HG03097 (cell line): ENCODE data around the gene NHLRC2.
"Not testable (repeated sequence)": the region's sequence is repeated elsewhere in the genome, so short reads cannot be mapped to it uniquely, and the experiment has no call there.

Experiments used
- ATAC-seq: cut with Tn5 transposase; IDR thresholded peaks from one replicate; pipeline ENCODE4 v1.9.1; 2021; ENCODE audit not compliant: unreplicated experiment, low FRiP score

NHLRC2 gene

GRCh38 chr10:113854013-113854760, at the start of gene NHLRC2, which contains the start of gene DCLRE1A:
Gene NHLRC2, plus strand, starts transcription at chr10:113854661. Its CDS starts 212 bp downstream, at chr10:113854873.
Gene DCLRE1A, minus strand, starts transcription at chr10:113854082. Its CDS starts 900 bp downstream, at chr10:113853182.
- peak; percentile 30 for ATAC-seq

- no peak for ATAC-seq
These were observed 48.0 kb upstream of the NHLRC2 start for GRCh38 chr10:113806503-113806902.

GRCh38 chr10:113808168-113808567, 46.3 kb upstream of the NHLRC2 start:
- no peak for ATAC-seq

- not testable (repeated sequence) for ATAC-seq
These were observed 39.8 kb upstream of the NHLRC2 start for GRCh38 chr10:113814700-113815099.

- ATAC-seq, result no peak
These were observed 34.5 kb upstream of the NHLRC2 start for GRCh38 chr10:113819989-113820388.

- ATAC-seq, result no peak
These were observed 34.0 kb upstream of the NHLRC2 start for GRCh38 chr10:113820507-113820906.

GRCh38 chr10:113821306-113821705, 33.2 kb upstream of the NHLRC2 start:
- ATAC-seq, result not testable (repeated sequence)

DNA sequence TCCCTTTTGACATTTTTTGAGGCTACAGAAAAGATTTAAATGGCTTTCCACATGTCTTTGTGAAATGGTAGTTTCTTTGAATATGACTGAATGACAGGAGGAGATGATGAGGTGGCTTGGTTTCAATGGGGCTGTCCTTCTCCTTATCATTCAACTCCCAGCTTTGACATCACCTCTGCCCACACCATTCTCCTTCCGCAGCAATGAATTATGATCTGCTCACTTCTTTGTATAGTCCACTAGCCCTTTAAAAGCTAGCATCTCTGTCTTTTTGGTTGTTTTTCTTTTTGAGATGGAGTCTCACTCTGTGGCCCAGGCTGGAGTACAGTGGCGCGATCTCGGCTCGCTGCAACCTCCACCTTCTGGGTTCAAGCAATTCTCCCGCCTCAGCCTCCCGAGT, 32.3 kb upstream of the NHLRC2 start:
- no peak for ATAC-seq

- ATAC-seq, result no peak
These were observed 31.1 kb upstream of the NHLRC2 start for GRCh38 chr10:113823389-113823788.

DNA sequence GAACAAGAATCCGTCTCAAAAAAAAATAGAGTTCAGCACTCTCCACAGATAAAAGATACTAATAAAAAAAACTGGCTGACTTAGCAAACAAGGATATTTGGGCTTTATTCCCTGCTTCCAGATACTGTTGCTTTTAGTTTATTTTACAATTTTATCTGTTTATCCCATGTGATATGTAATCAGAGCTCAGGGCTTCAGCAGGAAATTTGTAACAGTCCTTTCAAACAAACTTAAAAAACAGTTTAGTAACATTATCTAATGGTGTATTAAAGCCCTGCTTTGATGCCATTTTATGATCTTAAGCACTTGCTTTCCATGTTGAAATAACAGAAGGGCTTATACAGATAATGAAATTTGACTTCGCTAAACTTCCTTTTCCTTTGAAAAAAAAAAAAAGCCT, 28.7 kb upstream of the NHLRC2 start:
- ATAC-seq, result no peak

DNA sequence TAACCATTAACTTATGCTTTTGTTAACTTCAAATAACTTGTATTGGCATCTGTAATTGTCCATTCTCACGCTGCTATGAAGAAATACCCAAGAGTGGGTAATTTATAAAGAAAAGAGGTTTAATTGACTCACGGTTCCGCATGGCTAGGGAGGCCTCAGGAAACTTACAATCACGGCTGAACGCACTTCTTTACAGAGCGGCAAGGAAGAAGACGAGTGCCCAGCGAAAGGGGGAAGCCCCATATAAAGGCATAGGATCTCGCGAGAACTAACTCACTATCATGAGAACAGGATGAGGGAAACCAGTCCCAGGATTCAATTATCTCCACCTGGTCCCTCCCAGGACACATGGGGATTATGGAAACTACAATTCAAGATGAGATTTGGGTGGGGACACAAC, 25.9 kb upstream of the NHLRC2 start:
- ATAC-seq, result not testable (repeated sequence)

GRCh38 chr10:113842171-113842570, 12.3 kb upstream of the NHLRC2 start:
- ATAC-seq, result no peak

GRCh38 chr10:113843972-113844485, 10.4 kb upstream of the NHLRC2 start:
- no peak for ATAC-seq

DNA sequence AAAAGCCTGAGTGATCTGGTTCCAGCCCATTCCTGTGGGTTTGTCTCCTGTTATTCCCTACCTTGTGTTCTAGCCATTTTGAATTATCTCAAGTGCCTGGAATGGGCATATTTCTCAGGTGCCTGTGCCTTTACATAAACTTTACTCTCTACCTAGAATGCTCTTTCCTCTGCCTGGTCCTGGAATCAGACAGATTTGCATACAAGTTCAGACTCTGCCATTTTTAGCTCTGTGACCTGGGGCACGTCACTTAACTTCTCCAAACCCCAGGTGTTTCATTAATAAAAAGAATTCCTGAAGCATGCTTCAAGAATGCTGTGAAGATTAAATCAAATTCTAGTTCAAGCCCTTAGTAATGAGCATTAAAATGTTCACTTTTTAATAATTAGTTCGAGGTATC, 8.4 kb upstream of the NHLRC2 start:
- no peak for ATAC-seq

GRCh38 chr10:113849140-113849803, 5.2 kb upstream of the NHLRC2 start:
- ATAC-seq, result no peak

- no peak for ATAC-seq
These were observed 4.5 kb upstream of the NHLRC2 start for GRCh38 chr10:113849946-113850345.

GRCh38 chr10:113853578-113854012, 866 bp upstream of the NHLRC2 start:
- no peak for ATAC-seq

DNA sequence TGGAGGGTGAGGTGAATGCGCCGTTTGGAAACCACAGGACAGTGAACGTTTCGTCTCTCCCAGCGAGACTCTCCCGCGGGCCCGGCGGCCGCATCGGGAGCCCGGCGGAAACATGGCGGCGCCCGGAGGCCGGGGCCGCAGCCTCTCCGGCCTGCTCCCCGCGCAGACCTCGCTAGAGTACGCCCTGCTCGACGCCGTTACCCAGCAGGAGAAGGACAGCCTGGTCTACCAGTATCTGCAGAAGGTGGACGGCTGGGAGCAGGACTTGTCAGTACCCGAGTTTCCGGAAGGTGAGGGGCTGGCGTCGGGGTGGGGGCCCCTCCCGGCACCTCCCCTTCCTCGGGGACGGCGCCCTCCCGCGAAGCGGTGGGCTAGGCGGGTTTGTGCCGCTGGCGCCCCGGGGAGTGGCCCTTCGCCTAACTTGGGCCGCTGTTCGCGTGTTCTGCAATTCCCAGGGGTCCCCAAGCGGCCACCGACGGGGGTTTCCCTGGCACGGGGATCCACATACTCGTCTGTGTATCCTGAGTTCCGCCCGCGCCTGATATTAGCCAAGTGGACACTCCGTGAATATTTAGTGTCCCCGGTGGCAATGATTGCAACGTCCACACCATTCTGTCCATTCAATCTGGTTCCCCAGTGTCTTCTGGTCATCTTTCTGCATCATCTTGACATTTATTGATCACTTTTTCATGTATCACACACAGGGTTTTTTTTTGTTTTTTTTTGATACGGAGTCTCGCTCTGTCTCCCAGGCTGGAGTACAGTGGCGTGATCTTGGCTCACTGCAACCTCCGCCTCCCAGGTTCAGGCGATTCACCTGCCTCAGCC, 514 bp downstream of the NHLRC2 start:
- peak; percentile 35 for ATAC-seq

DNA sequence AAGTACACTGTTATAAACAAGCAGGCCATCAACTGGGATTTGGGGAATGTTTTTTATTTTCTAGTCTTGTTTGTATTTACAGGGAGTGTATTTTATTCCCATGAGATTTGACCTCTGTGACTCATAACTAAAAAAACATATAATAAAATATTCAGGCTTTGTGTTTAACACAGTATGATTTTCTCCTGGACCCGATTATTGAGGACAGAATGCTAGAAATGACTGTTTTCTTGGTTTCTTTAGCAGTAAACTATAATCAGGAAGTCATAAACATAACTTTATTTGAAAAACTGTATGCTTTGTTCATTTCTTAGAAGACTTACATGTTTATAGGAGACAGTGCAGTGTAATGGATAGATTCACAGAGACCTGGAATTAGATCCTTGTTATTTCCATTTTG, 2.1 kb downstream of the NHLRC2 start:
- no peak for ATAC-seq

GRCh38 chr10:113857210-113857609, 2.7 kb downstream of the NHLRC2 start:
- ATAC-seq, result no peak

- no peak for ATAC-seq
These were observed 4.1 kb downstream of the NHLRC2 start for GRCh38 chr10:113858541-113858940.
